Neural progenitor cell (in vitro differentiated cells): Measurements from ENCODE around the gene FOXO1. TPM values are rescaled to one million over a fixed set of nuclear protein-coding genes. Genes with fewer than 3 reads are reported as not detected.

Experiments
- DNase-seq: peaks from one replicate; pipeline ENCODE4 v3.0.0-alpha.2; 2016; ENCODE audit warnings: low spot score
- H2AFZ ChIP-seq: fragments of 200-600 bp; sonication (generic); replicated peaks from 2 replicates; pipeline ENCODE4 v1.6.1; 2016; ENCODE audit warnings: antibody characterized with exemption
- H3F3A ChIP-seq: fragments of 200-600 bp; sonication (generic); 2 replicates; pipeline ENCODE4 v1.6.1; 2016; ENCODE audit warnings: antibody characterized with exemption, low read depth
- H3K27ac ChIP-seq: fragments of 200-600 bp; sonication (generic); 2 replicates; pipeline ENCODE4 v1.5.1; 2016; ENCODE audit warnings: mild to moderate bottlenecking
- H3K27me3 ChIP-seq: fragments of 200-600 bp; sonication (generic); 2 replicates; pipeline ENCODE4 v1.6.1; 2016; ENCODE audit warnings: mild to moderate bottlenecking, moderate library complexity
- H3K36me3 ChIP-seq: fragments of 200-600 bp; sonication (generic); 2 replicates; pipeline ENCODE4 v1.5.1; 2016
- H3K4me1 ChIP-seq: fragments of 200-600 bp; sonication (generic); 2 replicates; pipeline ENCODE4 v1.6.1; 2016; ENCODE audit warnings: mixed run types
- H3K4me2 ChIP-seq: fragments of 200-600 bp; sonication (generic); 2 replicates; pipeline ENCODE4 v1.6.1; 2016
- H3K4me3 ChIP-seq: fragments of 200-600 bp; sonication (generic); 2 replicates; pipeline ENCODE4 v1.5.1; 2016
- H3K79me2 ChIP-seq: fragments of 200-600 bp; sonication (generic); 2 replicates; pipeline ENCODE4 v1.6.1; 2016; ENCODE audit warnings: low read depth
- H3K9ac ChIP-seq: fragments of 200-600 bp; sonication (generic); 2 replicates; pipeline ENCODE4 v1.6.1; 2016
- H3K9me3 ChIP-seq: fragments of 200-600 bp; sonication (generic); 2 replicates; pipeline ENCODE4 v1.5.1; 2016; ENCODE audit warnings: low read depth
- H4K20me1 ChIP-seq: fragments of 200-600 bp; sonication (generic); 2 replicates; pipeline ENCODE4 v1.6.1; 2016; ENCODE audit warnings: low read depth
- H3K27ac Mint-ChIP-seq: 3 replicates; pipeline ENCODE4 v1.8.0; 2021; ENCODE audit warnings: mixed read lengths
- H3K27me3 Mint-ChIP-seq: 2 replicates; pipeline ENCODE4 v1.8.0; 2022; ENCODE audit warnings: low read depth, mild to moderate bottlenecking, inconsistent platforms, moderate library complexity, mixed read lengths; ENCODE audit not compliant: insufficient read depth
- H3K36me3 Mint-ChIP-seq: 3 replicates; pipeline ENCODE4 v1.8.0; 2021; ENCODE audit warnings: mixed read lengths
- H3K4me1 Mint-ChIP-seq: 3 replicates; pipeline ENCODE4 v1.8.0; 2021; ENCODE audit warnings: mixed read lengths
- H3K4me3 Mint-ChIP-seq: 3 replicates; pipeline ENCODE4 v1.8.0; 2021; ENCODE audit warnings: mild to moderate bottlenecking, moderate library complexity, mixed read lengths
- H3K9me3 Mint-ChIP-seq: 3 replicates; pipeline ENCODE4 v1.8.0; 2020; ENCODE audit warnings: mixed read lengths
- EZH2 ChIP-seq: fragments of 200-600 bp; sonication (generic); IDR thresholded peaks from 2 replicates; pipeline ENCODE4 v1.6.1; 2017; ENCODE audit warnings: antibody characterized with exemption, mild to moderate bottlenecking, moderate library complexity
- EZH2phosphoT487 ChIP-seq: fragments of 200-600 bp; sonication (generic); IDR thresholded peaks from 2 replicates; pipeline ENCODE4 v1.6.1; 2017; ENCODE audit warnings: antibody characterized with exemption
- total RNA-seq: library from RNA; depleted of rRNA; stranded (reverse); fragments of >200 nt; gene quantifications from 2 replicates; pipeline ENCODE4 v1.2.3, GENCODE V29; 2015; ENCODE audit warnings: low replicate concordance
- TF ChIP-seq, protein P1 (sequence below): fragments of 200-600 bp; sonication (generic); IDR thresholded peaks from 2 replicates; pipeline ENCODE4 v1.5.1; 2017; ENCODE audit warnings: antibody characterized with exemption, mild to moderate bottlenecking

Gene FOXO1
- total RNA-seq, 1 donor from 2014 or later: 3.7 TPM

- Histone ChIP-seq H2AFZ (no peak overlapping the region), H3K4me2 (no peak overlapping the region), H4K20me1 (no peaks in the 10 kb centered on the region), H3F3A (no peaks in the 10 kb centered on the region), H3K27ac (no peak overlapping the region), H3K36me3 (no peaks in the 10 kb centered on the region), H3K9me3 (no peaks in the 10 kb centered on the region), H3K79me2 (no peaks in the 10 kb centered on the region), H3K4me1 (peaks cover 5% of the 10 kb centered on the region), H3K4me3 (no peak overlapping the region), H3K27me3 (no peaks in the 10 kb centered on the region), H3K9ac (no peak overlapping the region)
- Mint-ChIP-seq H3K4me1 (peaks cover 10% of the 10 kb centered on the region), H3K9me3 (peaks cover under 1% of the 10 kb centered on the region), H3K27ac (no peak overlapping the region), H3K36me3 (no peaks in the 10 kb centered on the region), H3K27me3 (peaks cover 2% of the 10 kb centered on the region), H3K4me3 (no peak overlapping the region)
- no peak for DNase-seq
- no peak for TF ChIP-seq EZH2
Observed at GRCh38 chr13:40533072-40533471, 133.4 kb downstream of the FOXO1 start.

GRCh38 chr13:40530961-40531360, 135.5 kb downstream of the FOXO1 start:
- Histone ChIP-seq H3K27me3 (no peaks in the 10 kb centered on the region), H3K27ac (no peak overlapping the region), H3K36me3 (no peaks in the 10 kb centered on the region), H3K9me3 (no peaks in the 10 kb centered on the region), H2AFZ (no peak overlapping the region), H3K9ac (no peak overlapping the region), H3F3A (no peaks in the 10 kb centered on the region), H3K4me2 (no peak overlapping the region), H3K4me3 (no peak overlapping the region), H4K20me1 (no peaks in the 10 kb centered on the region), H3K4me1 (no peaks in the 10 kb centered on the region), H3K79me2 (no peaks in the 10 kb centered on the region)
- Mint-ChIP-seq H3K27me3 (peaks cover 2% of the 10 kb centered on the region), H3K4me1 (no peaks in the 10 kb centered on the region), H3K4me3 (no peak overlapping the region), H3K9me3 (peaks cover 7% of the 10 kb centered on the region), H3K36me3 (no peaks in the 10 kb centered on the region), H3K27ac (no peak overlapping the region)
- no peak for DNase-seq
- TF ChIP-seq, protein P1, sequence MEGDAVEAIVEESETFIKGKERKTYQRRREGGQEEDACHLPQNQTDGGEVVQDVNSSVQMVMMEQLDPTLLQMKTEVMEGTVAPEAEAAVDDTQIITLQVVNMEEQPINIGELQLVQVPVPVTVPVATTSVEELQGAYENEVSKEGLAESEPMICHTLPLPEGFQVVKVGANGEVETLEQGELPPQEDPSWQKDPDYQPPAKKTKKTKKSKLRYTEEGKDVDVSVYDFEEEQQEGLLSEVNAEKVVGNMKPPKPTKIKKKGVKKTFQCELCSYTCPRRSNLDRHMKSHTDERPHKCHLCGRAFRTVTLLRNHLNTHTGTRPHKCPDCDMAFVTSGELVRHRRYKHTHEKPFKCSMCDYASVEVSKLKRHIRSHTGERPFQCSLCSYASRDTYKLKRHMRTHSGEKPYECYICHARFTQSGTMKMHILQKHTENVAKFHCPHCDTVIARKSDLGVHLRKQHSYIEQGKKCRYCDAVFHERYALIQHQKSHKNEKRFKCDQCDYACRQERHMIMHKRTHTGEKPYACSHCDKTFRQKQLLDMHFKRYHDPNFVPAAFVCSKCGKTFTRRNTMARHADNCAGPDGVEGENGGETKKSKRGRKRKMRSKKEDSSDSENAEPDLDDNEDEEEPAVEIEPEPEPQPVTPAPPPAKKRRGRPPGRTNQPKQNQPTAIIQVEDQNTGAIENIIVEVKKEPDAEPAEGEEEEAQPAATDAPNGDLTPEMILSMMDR: no peak
- TF ChIP-seq EZH2phosphoT487 (no peak), EZH2 (no peak)

- no peaks in the 10 kb centered on the region for H3F3A ChIP-seq
- H3K27ac ChIP-seq: no peak overlapping the region
- H3K27me3 ChIP-seq: no peaks in the 10 kb centered on the region
- no peak for DNase-seq
- Mint-ChIP-seq H3K9me3 (peaks cover 7% of the 10 kb centered on the region), H3K4me3 (no peak overlapping the region), H3K27me3 (no peaks in the 10 kb centered on the region), H3K4me1 (no peaks in the 10 kb centered on the region), H3K36me3 (no peaks in the 10 kb centered on the region), H3K27ac (no peak overlapping the region)
- no peak overlapping the region for H3K9ac ChIP-seq
- TF ChIP-seq EZH2 (no peak), EZH2phosphoT487 (no peak)
- TF ChIP-seq, protein P1: no peak
- no peak overlapping the region for H2AFZ ChIP-seq
- H3K79me2 ChIP-seq: no peaks in the 10 kb centered on the region
- no peaks in the 10 kb centered on the region for H4K20me1 ChIP-seq
- no peaks in the 10 kb centered on the region for H3K36me3 ChIP-seq
- H3K4me3 ChIP-seq: no peak overlapping the region
- no peaks in the 10 kb centered on the region for H3K9me3 ChIP-seq
- no peaks in the 10 kb centered on the region for H3K4me1 ChIP-seq
- H3K4me2 ChIP-seq: no peak overlapping the region
Observed at GRCh38 chr13:40528881-40529280, 137.6 kb downstream of the FOXO1 start.

DNA sequence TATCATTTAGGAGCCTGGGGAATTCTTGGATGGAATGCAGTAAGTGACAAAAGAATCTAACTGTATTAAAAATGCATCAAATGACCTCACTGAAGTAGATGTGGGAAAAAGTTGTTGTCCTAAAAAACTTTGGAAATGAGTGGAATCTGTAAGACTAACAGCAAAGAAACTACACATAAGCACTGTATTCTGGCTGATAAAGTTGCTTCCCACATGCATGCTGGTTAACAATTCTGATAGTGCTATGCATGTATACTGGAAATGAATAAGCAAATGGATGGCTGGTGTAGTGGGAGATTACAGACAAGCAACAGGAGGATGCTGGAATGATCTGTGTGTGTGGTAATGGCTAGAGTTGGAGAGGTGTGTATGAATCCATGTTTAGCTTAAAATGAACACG, 138.5 kb downstream of the FOXO1 start:
- H2AFZ ChIP-seq: no peak overlapping the region
- no peaks in the 10 kb centered on the region for H3K79me2 ChIP-seq
- H4K20me1 ChIP-seq: no peaks in the 10 kb centered on the region
- no peak overlapping the region for H3K9ac ChIP-seq
- no peaks in the 10 kb centered on the region for H3K27me3 Mint-ChIP-seq
- no peak overlapping the region for H3K4me2 ChIP-seq
- no peaks in the 10 kb centered on the region for H3K4me1 ChIP-seq
- no peaks in the 10 kb centered on the region for H3K36me3 ChIP-seq
- TF ChIP-seq EZH2 (no peak), EZH2phosphoT487 (no peak)
- TF ChIP-seq, protein P1: no peak
- H3F3A ChIP-seq: no peaks in the 10 kb centered on the region
- H3K9me3 ChIP-seq: no peaks in the 10 kb centered on the region
- H3K4me1 Mint-ChIP-seq: no peaks in the 10 kb centered on the region
- H3K27ac Mint-ChIP-seq: no peak overlapping the region
- H3K27me3 ChIP-seq: no peaks in the 10 kb centered on the region
- H3K4me3 Mint-ChIP-seq: no peak overlapping the region
- no peak overlapping the region for H3K4me3 ChIP-seq
- DNase-seq: no peak
- no peaks in the 10 kb centered on the region for H3K36me3 Mint-ChIP-seq
- peaks cover 7% of the 10 kb centered on the region for H3K9me3 Mint-ChIP-seq
- H3K27ac ChIP-seq: no peak overlapping the region
